PC-9 (cell line): ENCODE data around the gene CHST11. TPM values are rescaled to one million over a fixed set of nuclear protein-coding genes. Genes with fewer than 3 reads are reported as not detected.

Experiments
- BruUV-seq: library from RNA; stranded (reverse); fragments of 400-500 nt; replicated peaks from 2 replicates; lab custom pipeline; 2021; lab: Mats Ljungman, UMichigan
- CTCF ChIA-PET: fragments of 300-600 bp; sonication (Branson Sonifier 250); formaldehyde crosslinking; loops from one replicate; lab custom pipeline; 2022; ENCODE audit warnings: antibody characterized with exemption; lab: Charles Lee
- POLR2A ChIA-PET: fragments of 300-600 bp; sonication (Branson Sonifier 250); formaldehyde crosslinking; loops from one replicate; lab custom pipeline; 2022; ENCODE audit warnings: antibody characterized with exemption; ENCODE audit not compliant: unreplicated experiment; lab: Charles Lee
- DNase-seq, 2 experiments: peaks; one replicate each; pipeline versions ENCODE4 v3.0.0 to v3.0.0-alpha.2; 2015 to 2022; ENCODE audit warnings: mixed read lengths in 1 of 2
- H2AFZ ChIP-seq: fragments of 200-600 bp; sonication (generic); 2 replicates; pipeline ENCODE4 v1.8.1; 2017; ENCODE audit warnings: antibody characterized with exemption
- H3F3A ChIP-seq: fragments of 200-600 bp; sonication (generic); 2 replicates; pipeline ENCODE4 v1.8.1; 2017; ENCODE audit warnings: antibody characterized with exemption, mild to moderate bottlenecking, low read depth; ENCODE audit not compliant: insufficient read depth
- H3K27ac ChIP-seq: fragments of 200-600 bp; sonication (generic); 2 replicates; pipeline ENCODE4 v1.6.1; 2016; ENCODE audit warnings: mixed run types
- H3K27me3 ChIP-seq: fragments of 200-600 bp; sonication (generic); 2 replicates; pipeline ENCODE4 v1.6.1; 2016; ENCODE audit warnings: low read depth, mixed run types; ENCODE audit not compliant: insufficient read depth
- H3K36me3 ChIP-seq: fragments of 200-600 bp; sonication (generic); 2 replicates; pipeline ENCODE4 v1.6.1; 2016; ENCODE audit warnings: low read depth, mixed run types
- H3K4me1 ChIP-seq: fragments of 200-600 bp; sonication (generic); replicated peaks from 2 replicates; pipeline ENCODE4 v1.6.1; 2016; ENCODE audit warnings: mixed run types; ENCODE audit not compliant: insufficient read depth
- H3K4me2 ChIP-seq: fragments of 200-600 bp; sonication (generic); 2 replicates; pipeline ENCODE4 v1.6.1; 2017; ENCODE audit warnings: mixed run types
- H3K4me3 ChIP-seq: fragments of 200-600 bp; sonication (generic); 2 replicates; pipeline ENCODE4 v1.6.1; 2016; ENCODE audit warnings: mixed run types
- H3K79me2 ChIP-seq: fragments of 200-600 bp; sonication (generic); 2 replicates; pipeline ENCODE4 v1.6.1; 2017; ENCODE audit warnings: low read depth, mixed run types
- H3K9me2 ChIP-seq: fragments of 200-600 bp; sonication (generic); 2 replicates; pipeline ENCODE4 v1.8.1; 2017; ENCODE audit warnings: mild to moderate bottlenecking; ENCODE audit not compliant: insufficient read depth
- H3K9me3 ChIP-seq: fragments of 200-600 bp; sonication (generic); 2 replicates; pipeline ENCODE4 v1.8.1; 2016; ENCODE audit warnings: low read depth; ENCODE audit not compliant: insufficient read depth
- H4K20me1 ChIP-seq: fragments of 200-600 bp; sonication (generic); 2 replicates; pipeline ENCODE4 v1.8.1; 2017; ENCODE audit not compliant: insufficient read depth
- CTCF ChIP-seq: fragments of 200-600 bp; sonication (generic); conservative IDR thresholded peaks from 2 replicates; pipeline ENCODE4 v1.6.1; 2017; ENCODE audit warnings: mixed run types, antibody characterized with exemption, mild to moderate bottlenecking, moderate library complexity
- EZH2 ChIP-seq: fragments of 200-600 bp; sonication (generic); IDR thresholded peaks from 2 replicates; pipeline ENCODE4 v1.8.0; 2017; ENCODE audit warnings: antibody characterized with exemption, low read depth
- intact Hi-C: fragments of 100-400 bp; cut with micrococcal nuclease; formaldehyde crosslinking; loops from one replicate; pipeline ENCODE4 v1.10.0; 2022; ENCODE audit not compliant: unreplicated experiment
- total RNA-seq: library from RNA; stranded (reverse); gene quantifications from 2 replicates; pipeline ENCODE4 v1.2.3, GENCODE V29; 2021

The CHST11 gene
- total RNA-seq, 1 experiment from 2014 or later: 39.9 TPM

- peak in 1 of 2 experiments; percentile 59 for DNase-seq
- intact Hi-C loops: no loop called here
These were observed 134.6 kb downstream of the CHST11 start for GRCh38 chr12:104591257-104591885.

GRCh38 chr12:104593482-104593881 lies 136.7 kb downstream of the CHST11 start:
- CTCF ChIA-PET: no interaction called here
- peaks cover 53% of the 10 kb centered on the region for H3F3A ChIP-seq
- intact Hi-C loops: no loop called here
- no peak overlapping the region for H3K4me3 ChIP-seq
- no peaks in the 10 kb centered on the region for H3K36me3 ChIP-seq
- POLR2A ChIA-PET: no interaction called here
- no peak overlapping the region for H3K27ac ChIP-seq
- no peak overlapping the region for H2AFZ ChIP-seq
- no TSS peak for BruUV-seq
- H3K4me2 ChIP-seq: no peak overlapping the region
- H3K9me2 ChIP-seq: no peaks in the 10 kb centered on the region
- DNase-seq: no peak
- no peaks in the 10 kb centered on the region for H4K20me1 ChIP-seq
- no peaks in the 10 kb centered on the region for H3K27me3 ChIP-seq
- H3K4me1 ChIP-seq: peaks cover 84% of the 10 kb centered on the region
- peaks cover 94% of the 10 kb centered on the region for H3K79me2 ChIP-seq
- no peaks in the 10 kb centered on the region for H3K9me3 ChIP-seq
- TF ChIP-seq CTCF: no peak
- TF ChIP-seq EZH2: no peak

More at GRCh38 chr12:104591257-104591885, 134.6 kb downstream of the CHST11 start:
- no peaks in the 10 kb centered on the region for H3K9me3 ChIP-seq
- peaks cover 54% of the 10 kb centered on the region for H3F3A ChIP-seq
- H3K4me2 ChIP-seq: peak overlapping the region; percentile 31; the same call in 1 of the 2 replicates
- peak overlapping the region; percentile 91 for H3K27ac ChIP-seq
- POLR2A ChIA-PET: no interaction called here
- no peaks in the 10 kb centered on the region for H4K20me1 ChIP-seq
- H3K4me3 ChIP-seq: no peak overlapping the region; the same call in 1 of the 2 replicates
- H3K4me1 ChIP-seq: peaks cover 83% of the 10 kb centered on the region
- H3K79me2 ChIP-seq: peaks cover 83% of the 10 kb centered on the region
- BruUV-seq: no TSS peak
- CTCF ChIA-PET: interaction anchor here (0.7 kb wide), 1 partner anchor 86 kb away, joined by 8 read pairs; no protein-coding TSS in a partner anchor
- no peaks in the 10 kb centered on the region for H3K9me2 ChIP-seq
- H3K27me3 ChIP-seq: no peaks in the 10 kb centered on the region
- H3K36me3 ChIP-seq: no peaks in the 10 kb centered on the region
- TF ChIP-seq CTCF: no peak
- no peak for TF ChIP-seq EZH2
- no peak overlapping the region for H2AFZ ChIP-seq

DNA sequence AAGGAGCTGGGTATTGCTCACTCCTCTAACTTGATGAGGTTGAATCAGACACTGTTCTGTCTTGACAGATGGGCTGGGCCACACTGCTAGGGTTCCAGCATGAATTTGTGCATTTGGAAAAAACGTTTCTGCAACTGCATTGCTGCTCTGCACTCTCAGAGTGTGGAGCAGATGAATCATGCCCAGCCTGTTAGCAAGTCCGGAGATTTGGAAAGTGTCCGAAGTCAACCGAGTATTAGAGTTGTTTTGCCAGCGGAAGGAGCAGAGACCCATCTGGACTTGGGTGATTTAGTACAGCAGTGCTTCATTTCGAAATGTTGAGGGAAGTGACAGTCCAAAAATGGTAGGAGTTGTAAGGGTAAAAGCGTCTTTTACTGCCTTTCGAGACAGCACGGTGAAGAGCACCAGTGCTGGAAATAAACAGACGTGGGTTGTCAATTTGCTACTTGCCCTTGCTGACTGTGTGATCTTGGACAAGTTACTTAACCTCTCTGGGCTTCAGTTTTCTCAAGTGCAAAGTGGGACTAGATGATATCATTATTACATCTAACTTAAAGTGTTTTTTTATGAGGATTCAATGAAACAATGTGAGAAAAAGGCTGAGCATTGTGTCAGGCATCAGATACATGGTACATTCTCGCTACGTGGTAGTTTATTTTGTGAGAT lies 139.5 kb downstream of the CHST11 start:
- intact Hi-C loops: no loop called here
- DNase-seq: no peak
- no peaks in the 10 kb centered on the region for H3K36me3 ChIP-seq
- POLR2A ChIA-PET: interaction anchor here (0.6 to 0.9 kb wide), 3 partner anchors 40 to 322 kb away, joined by 3 to 8 read pairs (median 4); no protein-coding TSS in a partner anchor
- H3K4me3 ChIP-seq: no peak overlapping the region
- no peaks in the 10 kb centered on the region for H3K9me3 ChIP-seq
- H3K4me2 ChIP-seq: peak overlapping the region; percentile 8; the same call in 1 of the 2 replicates
- peaks cover 100% of the 10 kb centered on the region for H3K79me2 ChIP-seq
- H3K9me2 ChIP-seq: no peaks in the 10 kb centered on the region
- peaks cover 84% of the 10 kb centered on the region for H3K4me1 ChIP-seq
- peaks cover 55% of the 10 kb centered on the region for H3F3A ChIP-seq
- no peaks in the 10 kb centered on the region for H3K27me3 ChIP-seq
- H2AFZ ChIP-seq: no peak overlapping the region
- TF ChIP-seq CTCF (no peak), EZH2 (no peak)
- BruUV-seq: no TSS peak
- no peak overlapping the region for H3K27ac ChIP-seq
- CTCF ChIA-PET: no interaction called here
- H4K20me1 ChIP-seq: no peaks in the 10 kb centered on the region
